Measurements from ENCODE around the gene EPS8L1.
"Not testable (repeated sequence)": the region's sequence is repeated elsewhere in the genome, so short reads cannot be mapped to it uniquely, and the experiment has no call there.

The EPS8L1 gene

DNA sequence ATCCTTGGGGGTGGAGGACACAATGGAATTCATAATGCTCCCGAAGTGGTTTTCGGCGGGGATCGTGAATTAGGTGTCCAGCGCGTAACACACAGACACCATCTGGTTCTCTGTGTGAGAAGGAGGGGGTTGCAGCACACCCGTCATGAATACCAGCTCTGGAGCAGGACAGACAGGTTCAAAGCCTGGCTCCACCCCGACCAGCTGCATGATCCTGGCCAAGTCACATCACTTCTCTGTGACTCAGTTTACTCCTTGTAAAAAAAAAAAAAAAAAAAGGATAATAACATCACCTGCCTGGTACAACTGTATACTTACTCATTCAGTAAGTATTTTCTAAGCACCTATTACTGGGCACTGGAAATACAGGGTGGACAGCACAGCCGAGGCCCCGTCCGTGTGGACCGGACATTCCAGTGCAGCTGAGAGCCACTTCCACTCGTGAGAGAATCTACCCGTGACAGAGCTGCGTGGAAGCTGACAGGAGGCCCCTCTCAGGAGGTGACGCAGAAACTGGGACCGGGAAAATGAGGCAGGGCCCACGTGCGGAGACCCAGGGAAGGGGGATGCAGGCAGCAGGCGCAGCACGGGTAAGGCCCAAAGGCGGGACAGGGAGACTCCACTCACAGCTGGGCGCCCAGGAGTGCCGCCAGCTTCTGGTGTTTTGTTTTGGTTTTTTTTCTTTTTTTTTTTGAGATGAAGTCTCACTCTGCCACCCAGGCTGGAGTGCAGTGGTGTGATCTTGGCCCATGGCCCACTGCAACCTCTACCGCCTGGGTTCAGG, 24.7 kb upstream of the EPS8L1 start:
- no peak for DNase-seq (ENCODE audit: low read depth)

DNA sequence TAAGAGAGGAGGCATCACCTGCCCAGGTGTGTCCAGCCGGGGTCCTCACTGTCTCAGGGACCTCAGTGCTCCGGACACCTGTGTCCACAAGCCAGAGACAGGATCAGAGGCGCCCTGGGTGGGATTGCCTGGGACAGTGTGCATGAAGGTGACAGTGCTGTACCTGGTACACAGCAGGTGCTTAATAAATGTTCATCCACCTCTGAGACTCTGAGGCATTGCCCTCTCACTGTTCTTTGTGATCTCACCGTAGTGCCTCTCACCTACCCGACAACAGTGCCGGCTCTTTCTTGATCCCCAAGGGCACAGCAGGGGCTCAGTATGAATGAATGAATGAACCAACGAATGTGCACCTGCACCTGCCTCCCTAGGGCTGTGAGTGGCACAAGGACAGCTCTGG, 21.9 kb upstream of the EPS8L1 start:
- DNase-seq (ENCODE audit: low read depth), result no peak

DNA sequence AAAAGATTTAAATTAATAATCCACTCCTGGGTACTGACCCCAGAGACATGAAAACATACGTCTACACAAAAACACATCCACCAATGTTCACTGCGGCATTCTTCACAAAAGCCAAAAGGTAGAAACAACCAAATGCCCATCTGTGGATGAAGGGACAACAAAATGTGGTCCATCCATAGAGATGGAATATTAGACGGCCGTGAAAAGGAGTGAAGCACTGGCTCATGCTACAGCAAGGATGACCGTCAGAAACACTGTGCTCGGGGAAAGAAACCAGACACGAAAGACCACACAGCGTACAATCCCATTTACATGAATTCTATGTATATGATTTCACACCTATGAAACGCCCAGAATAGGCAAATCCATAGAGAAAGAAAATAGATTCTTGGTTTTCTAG, 18.8 kb upstream of the EPS8L1 start:
- no peak for DNase-seq (ENCODE audit: low read depth)

DNA sequence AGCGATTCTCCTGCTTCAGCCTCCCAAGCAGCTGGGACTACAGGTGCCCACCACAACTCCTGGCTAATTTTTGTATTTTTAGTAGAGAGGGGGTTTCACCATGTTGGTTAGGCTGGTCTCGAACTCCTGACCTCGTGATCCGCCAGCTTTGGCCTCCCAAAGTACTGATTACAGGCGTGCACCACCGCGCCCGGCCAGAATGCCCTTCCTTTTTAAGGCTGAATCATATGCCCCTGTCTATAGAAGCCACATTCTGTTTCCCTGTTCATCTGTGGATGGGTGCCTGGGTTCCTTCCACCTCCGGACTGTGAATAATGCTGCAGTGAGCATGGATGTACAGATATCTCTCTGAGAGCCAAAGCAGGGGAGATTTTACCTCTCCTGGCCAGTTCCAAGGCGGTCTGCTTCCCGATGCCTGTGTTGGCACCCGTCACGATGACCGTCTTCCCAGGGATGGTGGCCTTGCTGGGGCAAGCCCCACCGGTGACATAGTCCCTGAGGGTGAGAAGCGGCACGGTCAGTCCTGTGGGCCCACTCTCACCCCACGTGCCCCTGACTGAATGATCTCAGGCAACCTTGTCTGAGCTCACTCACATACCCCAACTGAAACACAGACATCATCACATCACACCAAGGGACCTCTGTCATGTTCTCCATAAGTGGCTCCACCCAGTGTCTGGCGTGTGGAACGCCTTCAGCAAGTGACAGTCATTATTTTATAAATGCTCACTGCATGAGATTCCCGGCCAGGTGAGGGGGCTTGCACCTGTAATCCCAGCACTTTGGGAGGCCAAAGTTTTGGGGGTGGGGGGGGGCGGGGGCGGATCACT, 16.7 kb upstream of the EPS8L1 start:
- no peak for DNase-seq (ENCODE audit: low read depth)

DNA sequence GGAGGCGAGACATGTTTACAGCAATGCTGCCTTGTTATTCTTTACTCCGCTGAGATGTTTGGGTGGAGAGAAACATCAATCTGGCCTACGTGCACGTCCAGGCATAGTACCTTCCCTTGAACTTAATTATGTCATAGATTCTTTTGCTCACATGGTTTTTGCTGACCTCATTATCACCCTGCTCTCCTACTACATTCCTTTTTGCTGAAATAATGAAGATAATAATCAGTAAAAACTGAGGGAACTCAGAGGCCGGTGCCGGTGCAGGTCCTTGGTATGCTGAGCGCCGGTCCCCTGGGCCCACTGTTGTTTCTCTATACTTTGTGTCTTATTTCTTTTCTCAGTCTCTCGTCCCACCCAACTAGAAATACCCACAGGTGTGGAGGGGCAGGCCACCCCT, 15.4 kb upstream of the EPS8L1 start:
- not testable (repeated sequence) for DNase-seq (ENCODE audit: low read depth)

DNA sequence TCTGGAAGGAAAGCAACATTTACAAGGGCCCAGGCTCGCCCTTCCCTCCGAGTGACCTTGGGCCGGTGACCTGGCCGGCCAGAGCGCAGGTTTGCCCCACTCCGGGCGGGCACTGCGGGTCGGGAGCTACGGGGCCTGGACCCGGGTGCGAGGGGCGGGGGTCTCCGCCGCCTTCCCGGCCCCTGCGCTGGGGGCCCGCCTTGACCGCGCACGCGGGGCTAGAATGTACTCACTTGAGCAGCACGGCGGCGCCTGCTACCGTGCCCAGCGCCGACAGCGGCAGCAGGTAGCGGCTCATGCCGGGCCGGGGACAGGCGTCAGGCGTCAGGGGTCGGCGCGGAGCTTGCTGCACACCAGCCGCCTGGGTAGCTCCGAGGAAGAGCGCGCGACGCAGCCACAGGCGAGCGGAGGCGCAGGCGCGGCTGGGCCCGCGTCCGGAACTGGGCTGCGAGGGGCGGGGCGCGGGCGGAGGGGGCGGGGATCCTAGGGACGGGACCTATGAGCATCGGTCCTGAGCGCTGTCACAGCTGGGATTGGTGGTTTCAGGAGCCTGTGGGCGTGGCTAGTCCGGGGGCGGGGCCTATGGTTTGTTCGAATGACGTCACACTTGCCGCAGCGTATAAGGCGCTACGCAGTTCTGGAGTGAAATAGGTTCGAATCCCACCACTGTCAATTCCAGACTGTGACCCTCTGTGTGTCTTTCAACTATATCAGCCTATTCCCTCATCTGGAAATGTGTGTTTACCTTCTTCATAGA, 12.8 kb upstream of the EPS8L1 start, which contains the start of gene RDH13:
RDH13 (minus strand) TSS at position 414 of the 757 bp plus-strand sequence; CDS start at position 298, 116 bp downstream.
- DNase-seq (ENCODE audit: low read depth), result peak; percentile 97

DNA sequence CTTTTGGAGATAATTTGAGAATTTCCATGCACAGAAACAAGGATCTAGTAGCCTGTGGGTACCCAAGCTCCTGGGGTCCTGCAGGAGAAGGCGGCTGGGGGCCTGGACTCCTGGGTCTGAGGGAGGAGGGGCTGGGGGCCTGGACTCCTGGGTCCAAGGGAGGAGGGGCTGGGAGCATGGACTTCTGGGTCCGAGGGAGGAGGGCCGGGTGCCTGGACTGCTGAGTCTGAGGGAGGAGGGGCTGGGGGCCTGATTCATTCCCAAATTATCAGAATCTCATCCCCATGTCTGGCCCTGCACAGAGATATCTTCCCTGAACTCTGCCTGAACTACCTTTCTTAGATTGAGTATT, 12.2 kb upstream of the EPS8L1 start:
- DNase-seq (ENCODE audit: low read depth), result no peak

DNA sequence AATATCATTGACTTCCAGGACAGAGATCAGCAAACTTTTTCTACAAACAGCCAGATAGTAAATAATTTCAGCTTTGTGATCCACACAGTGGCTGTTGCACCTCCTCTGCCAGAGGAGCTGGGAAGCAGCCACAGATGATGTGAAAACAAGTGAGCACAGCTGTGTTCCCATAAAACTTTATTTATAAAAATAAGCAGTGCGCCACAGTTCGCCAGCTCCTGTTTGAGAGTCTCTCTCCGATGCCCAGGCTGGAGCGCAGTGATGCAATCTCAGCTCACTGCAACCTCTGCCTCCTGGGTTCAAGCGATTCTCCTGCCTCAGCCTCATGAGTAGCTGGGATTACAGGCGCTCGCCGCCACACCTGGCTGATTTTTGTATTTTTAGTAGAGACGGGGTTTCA, 10.2 kb upstream of the EPS8L1 start:
- not testable (repeated sequence) for DNase-seq (ENCODE audit: low read depth)

DNA sequence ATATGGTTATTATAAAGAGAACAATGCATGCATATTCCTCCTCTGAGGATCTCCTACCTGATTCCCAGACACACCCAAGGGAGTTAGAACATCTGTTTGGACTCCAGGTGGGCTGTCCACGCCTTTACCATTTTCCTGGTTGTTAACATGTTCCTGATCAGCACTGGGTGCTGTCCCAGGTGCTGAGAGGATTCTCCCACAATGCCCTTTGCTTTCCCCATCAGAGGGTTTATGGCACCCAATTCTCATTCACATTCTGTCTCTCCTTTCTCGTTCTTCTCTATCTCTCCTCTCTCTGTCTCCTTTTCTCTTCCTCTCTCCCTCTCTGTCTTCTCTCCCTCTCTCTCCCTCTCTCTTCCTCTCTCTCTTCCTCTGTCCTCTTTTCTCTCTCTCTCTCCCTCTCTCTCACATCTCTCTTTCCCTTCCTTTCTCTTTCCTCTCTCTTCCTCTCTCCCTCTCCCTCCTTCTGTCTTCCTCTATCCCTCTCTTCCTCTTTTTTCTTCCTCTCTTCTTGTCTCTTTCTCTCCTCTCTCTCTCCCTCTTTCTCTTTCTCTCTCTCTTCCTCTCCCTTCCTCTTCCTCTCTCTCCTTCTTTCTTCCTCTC, 9.5 kb upstream of the EPS8L1 start:
- DNase-seq (ENCODE audit: low read depth), result no peak

DNA sequence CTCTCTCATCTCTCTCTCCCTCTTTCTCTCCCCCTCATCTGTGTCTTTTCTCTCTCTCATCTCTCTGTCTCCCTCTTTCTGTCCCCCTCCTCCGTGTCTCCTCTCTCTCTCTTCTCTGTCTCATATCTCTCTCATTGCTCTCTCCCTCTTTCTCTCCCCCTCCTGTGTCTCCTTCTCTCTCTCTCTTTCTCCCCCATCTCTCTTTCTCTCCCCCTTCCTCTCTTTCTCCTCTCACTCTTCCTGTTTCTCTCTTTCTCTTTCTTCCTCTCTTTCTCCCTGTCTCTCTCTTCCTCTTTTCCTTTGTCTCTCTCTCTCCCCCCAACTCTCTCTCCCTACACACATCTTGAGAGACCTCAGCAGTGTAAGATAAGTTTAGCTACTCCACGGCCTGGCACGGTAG, 7.8 kb upstream of the EPS8L1 start:
- no peak for DNase-seq (ENCODE audit: low read depth)

DNA sequence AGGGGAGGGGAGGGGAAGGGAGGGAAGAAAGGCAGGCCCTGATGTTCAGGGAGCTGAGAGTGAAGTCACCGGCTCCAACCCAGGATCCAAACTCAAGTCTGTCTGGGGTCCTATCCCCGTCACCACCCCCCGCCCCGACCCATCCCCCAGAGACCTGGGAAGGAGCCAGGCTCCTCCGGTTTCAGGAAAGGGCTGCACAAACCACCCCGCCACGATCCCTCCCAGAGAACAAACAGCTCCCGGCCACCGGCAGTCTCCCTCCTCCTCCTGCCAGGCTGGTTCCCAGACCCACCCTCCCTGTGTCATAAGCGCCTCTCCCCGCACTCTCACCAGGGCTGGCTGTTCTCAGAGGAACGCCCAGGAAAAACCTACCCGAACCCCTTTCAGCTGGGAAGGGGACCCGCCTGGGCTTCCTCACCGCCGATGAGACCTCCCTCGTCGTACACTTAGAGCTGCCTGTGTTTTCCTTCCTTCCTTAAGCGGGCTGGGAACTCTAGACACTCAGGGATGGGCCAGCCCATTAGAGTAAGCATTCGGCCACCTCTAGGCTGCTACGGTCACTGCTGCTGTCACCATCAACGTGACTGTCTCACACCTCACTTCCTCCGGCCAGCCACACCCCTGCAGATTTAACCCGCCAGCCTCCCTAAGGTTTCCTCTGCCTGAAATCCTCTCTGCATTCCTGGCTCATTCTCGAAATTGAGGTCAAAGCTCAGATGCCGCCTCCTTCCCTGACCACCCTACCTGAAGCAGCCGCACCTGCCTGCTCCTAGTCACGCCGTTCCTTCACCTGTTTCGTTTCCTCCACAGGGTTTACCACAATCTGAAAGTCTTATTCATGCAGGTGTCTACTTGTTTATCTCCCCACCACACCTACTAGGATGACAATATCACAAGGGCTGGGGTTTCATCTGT, 6.5 kb upstream of the EPS8L1 start:
- no peak for DNase-seq (ENCODE audit: low read depth)

DNA sequence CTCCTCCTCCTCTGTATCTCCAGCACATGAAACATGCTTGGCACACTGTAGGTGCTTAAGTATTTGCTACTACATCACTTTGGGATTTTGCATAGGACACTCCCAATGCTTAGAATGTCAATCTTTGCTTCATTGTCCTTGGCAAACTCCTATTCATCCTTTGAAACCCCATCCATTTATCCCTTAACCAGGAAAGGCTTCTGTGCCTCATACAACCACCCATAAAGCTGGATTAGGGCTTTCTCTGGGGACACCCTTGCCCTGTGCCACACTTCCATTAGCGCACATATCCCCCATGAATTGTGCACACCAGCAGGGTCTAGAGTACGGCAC, 5.8 kb upstream of the EPS8L1 start:
- DNase-seq (ENCODE audit: low read depth), result no peak

DNA sequence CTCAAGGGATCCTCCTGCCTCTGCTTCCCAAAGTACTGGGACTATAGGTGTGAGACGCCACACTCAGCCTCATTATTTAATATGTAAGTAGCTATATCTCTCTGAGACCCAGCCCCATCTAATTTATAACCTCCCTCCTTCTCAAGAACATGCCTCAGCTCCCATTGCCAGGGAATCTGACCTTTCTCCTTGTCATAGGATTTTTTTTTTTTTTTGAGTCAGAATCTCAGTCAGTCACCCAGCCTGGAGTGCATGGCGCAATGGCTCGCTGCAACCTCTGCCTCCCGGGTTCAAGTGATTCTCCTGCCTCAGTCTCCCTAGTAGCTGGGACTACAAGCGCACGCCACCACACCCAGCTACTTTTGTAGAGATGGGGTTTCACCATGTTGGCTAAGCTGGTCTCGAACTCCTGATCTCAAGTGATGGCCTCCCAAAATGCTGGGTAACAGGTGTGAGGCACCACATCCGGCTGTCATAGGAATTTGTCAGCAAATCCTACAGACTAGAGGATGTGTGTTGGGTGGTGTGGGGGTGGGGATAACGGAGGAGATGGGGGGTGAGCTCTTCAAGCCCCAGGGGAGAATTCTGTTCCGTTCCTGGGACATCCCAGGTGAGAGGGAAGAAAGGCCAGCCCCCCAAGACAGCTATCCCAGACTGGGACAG, 5.1 kb upstream of the EPS8L1 start:
- no peak for DNase-seq (ENCODE audit: low read depth)

DNA sequence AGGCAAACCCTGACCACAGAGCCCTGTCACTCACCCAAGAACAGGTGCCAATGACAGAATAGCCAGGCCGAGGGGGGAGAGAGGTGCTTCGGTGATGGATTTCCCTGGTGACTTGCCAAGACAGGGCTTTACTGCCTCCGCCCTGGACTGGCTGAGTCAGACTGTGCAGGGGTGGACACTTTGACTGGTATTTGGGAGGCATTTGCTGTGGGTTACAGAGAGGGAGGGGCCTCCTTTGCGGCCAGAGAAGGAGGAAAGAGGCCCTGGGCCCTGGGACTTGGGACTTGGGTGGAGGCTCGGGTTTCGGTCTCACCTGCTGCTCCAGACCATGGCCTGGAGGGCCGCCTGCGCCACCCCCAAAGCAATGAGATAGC, 4.6 kb upstream of the EPS8L1 start:
- no peak for DNase-seq (ENCODE audit: low read depth)

DNA sequence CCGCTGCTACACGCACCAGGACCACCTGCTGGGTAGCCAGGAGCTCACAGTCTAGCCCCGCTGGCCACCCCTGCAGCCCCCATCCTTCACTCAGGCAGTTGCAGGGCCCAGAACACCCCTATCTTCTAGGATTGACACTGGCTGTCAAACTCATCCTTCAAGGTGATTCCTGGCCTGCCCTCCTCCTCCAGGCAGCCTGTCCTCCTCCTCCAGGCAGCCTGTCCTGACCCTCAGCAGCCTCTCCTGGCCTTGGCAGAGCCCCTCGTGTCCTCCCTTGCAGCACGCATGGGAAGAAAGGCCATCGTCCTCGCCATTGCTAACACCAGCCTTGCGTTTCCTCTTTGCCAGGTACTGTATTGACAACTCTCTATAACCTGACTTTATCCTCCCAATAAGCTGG, 3.8 kb upstream of the EPS8L1 start:
- DNase-seq (ENCODE audit: low read depth), result no peak

DNA sequence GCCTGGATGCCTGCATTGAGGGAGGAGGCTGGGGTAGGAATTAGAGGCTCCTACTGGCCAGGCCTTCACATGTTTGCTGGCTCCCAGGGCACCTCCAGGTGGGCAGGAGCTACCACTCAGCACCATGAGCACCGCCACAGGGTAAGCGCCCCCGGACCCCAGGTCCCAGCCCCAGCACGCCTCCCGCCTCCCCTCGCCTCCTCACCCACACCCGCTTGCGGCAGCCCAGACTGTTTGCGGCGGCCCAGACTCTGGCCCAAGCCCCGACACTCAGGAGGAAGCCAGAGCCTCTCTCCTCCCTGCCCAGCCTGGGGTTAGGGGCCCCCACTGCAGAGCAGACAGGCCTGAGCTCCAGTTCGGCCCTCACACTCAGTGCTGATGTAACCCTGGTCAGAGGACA, 652 bp downstream of the EPS8L1 start:
- no peak for DNase-seq (ENCODE audit: low read depth)

DNA sequence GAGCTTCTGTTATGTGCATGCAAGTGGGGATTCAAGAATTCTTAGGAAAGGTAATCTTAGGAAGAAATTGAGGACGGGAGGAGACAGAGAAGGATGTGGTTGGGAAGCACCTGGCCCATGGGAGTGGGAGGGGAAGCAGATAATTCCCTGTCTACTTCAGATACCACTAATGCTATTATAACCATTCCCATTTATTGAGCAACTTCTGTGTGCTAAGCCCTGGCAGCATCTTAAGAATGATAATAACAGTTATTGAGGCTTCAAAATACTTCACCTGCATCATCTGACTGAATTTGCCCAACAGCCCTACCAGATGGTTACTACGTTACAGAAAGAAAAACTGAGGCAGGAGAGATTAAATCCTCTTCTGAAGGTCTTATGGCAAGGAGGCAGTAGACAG, 1.4 kb downstream of the EPS8L1 start:
- no peak for DNase-seq (ENCODE audit: low read depth)

DNA sequence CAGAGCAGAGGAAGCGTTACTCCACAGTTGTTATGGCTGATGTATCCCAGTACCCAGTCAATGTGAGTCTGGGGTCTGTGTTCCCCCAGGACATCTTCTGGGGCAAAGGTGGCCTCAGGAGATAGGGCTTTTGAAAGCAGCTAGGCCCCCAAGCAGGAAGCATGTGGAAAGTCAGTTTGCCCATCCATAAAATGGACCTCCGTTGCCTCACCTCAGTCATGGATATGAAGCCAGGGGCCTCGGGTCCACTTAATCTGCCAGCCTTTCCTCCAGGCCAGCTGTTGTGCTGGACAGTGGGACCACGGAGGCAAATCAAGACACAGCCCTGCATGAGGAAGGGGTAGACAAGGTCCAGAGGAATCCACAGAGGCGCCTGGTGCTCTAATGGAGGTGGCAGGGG, 3.3 kb downstream of the EPS8L1 start:
- no peak for DNase-seq (ENCODE audit: low read depth)

DNA sequence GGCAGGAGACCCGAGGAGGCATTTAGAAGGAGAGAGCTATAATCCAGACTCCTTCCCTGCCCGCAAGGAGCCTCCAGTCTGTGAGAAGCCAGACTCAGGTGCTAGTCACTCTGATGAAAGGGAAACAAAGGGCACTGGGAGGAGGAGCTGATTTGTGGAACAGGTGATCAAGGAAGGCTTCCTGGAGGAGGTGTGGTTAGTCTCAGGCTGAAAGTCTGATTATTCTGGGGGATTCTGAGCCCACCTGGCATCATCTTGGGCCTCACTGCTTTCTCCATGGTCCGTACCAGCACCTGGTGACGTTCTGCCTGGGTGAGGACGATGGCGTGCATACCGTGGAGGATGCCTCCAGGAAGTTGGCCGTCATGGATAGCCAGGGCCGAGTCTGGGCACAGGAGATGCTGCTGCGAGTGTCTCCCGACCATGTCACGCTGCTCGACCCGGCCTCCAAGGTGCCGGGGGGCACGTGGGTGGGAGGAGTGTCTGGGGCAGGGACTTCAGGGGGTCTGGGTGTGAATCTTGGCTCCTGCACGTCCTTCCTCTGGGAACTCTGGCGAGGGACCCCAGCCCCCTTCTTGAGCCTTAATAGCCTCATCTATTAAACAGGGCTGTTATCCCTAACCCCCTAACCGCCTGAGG, 3.9 kb downstream of the EPS8L1 start:
- DNase-seq (ENCODE audit: low read depth), result no peak
